Iris pigment epithelial cell (primary cell): ENCODE results near the gene KDM6A.
"Not testable (repeated sequence)": the region's sequence is repeated elsewhere in the genome, so short reads cannot be mapped to it uniquely, and the experiment has no call there.

Source experiments
- DNase-seq: peaks from one replicate; pipeline ENCODE4 v3.0.0-alpha.2; 2011; ENCODE audit warnings: low read depth

Gene KDM6A

GRCh38 chrX:44889824-44890223 is 16.8 kb downstream of the KDM6A start:
- no peak for DNase-seq

- no peak for DNase-seq
Observed at GRCh38 chrX:44890247-44890646, 17.3 kb downstream of the KDM6A start.

GRCh38 chrX:44890687-44891086 is 17.7 kb downstream of the KDM6A start:
- DNase-seq, result not testable (repeated sequence)

- DNase-seq, result no peak
Observed at GRCh38 chrX:44891642-44892041, 18.7 kb downstream of the KDM6A start.

DNA sequence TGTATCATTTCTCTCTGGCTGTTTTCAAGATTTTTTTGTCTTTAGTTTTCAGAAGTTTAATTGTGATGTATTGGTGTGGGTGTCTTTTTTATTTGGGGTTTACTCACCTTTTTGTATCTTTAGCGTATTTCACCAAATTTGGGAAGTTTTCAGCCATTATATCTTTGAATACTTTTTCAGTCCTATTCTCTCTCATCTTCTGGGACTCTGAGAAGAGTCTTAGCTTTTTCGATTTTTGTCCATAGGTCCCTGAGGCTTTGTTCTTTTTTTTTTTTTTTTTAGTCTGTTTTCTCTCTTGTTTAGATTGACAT is 23.8 kb downstream of the KDM6A start:
- no peak for DNase-seq

DNA sequence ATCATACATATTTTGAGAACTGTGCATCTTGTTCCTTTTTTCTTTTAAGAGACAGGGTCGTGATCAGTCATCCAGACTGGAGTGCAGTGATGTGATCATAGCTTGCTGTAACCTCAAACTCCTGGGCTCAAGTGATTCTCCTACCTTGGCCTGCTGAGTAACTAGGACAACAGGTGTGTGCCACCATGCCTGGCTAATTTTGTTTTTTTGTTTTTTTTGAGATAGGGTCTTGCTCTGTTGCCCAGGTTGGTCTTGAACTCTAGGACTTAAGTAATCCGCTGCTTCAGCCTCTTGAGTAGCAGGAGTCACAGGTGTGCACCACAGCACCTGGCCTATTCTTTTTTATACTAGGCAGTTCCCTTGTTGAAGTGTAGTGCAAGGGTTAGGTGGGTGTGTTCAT is 24.6 kb downstream of the KDM6A start:
- no peak for DNase-seq

- peak; percentile 58 for DNase-seq
Observed at GRCh38 chrX:44898411-44899221, 25.6 kb downstream of the KDM6A start.

GRCh38 chrX:44899946-44900345 is 27.0 kb downstream of the KDM6A start:
- DNase-seq, result no peak

GRCh38 chrX:44903107-44903506 is 30.1 kb downstream of the KDM6A start:
- peak; percentile 90 for DNase-seq

GRCh38 chrX:44903830-44904530 is 31.0 kb downstream of the KDM6A start:
- DNase-seq, result no peak

GRCh38 chrX:44904542-44905115 is 31.6 kb downstream of the KDM6A start:
- DNase-seq, result no peak

- no peak for DNase-seq
Observed at GRCh38 chrX:44906041-44906440, 33.1 kb downstream of the KDM6A start.

- DNase-seq, result no peak
Observed at GRCh38 chrX:44906542-44906941, 33.6 kb downstream of the KDM6A start.

DNA sequence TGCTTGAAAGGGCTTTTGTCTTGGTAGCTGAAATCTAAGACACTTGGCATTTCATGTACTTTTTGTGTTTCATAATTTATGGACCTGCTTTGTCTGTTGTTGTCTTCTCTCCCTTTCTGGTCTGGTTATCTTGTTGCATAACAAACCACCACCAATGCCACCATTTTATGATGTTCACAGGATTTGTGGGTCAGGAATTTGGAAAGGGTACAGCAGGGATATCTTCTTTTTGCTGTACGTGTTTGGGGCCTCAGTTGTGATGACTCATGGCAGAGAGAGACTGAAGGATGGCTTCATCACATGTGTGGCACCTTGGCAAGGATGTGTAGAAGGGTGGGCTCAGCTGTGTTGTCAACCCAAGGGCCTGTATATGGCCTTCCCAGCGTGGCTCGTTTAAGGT is 35.2 kb downstream of the KDM6A start:
- peak; percentile 35 for DNase-seq

DNA sequence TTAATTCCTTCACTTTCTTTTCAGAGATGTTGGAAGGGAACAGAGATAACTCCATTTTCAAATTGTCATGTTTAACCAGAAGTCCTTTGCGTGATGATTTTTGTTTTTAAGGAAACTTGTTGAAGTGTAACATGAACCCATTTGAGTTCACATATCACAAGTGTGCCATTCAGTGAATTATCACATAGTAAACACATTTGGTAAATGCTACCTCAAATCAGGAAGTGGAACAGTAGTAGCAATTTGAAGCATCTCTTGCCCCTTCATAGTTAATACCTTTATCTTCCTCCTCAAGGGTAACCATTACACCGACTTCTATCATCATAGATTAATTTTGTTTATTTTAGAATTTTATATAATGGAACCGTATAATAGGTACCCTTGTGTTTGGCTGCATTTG is 35.8 kb downstream of the KDM6A start:
- no peak for DNase-seq

DNA sequence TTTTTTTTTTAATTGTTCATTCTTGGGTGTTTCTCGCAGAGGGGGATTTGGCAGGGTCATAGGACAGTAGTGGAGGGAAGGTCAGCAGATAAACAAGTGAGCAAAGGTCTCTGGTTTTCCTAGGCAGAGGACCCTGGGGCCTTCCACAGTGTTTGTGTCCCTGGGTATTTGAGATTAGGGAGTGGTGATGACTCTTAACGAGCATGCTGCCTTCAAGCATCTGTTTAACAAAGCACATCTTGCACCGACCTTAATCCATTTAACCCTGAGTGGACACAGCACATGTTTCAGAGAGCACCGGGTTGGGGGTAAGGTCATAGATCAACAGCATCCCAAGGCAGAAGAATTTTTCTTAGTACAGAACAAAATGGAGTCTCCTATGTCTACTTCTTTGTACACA is 37.5 kb downstream of the KDM6A start:
- not testable (repeated sequence) for DNase-seq

- not testable (repeated sequence) for DNase-seq
Observed at GRCh38 chrX:44911074-44911600, 38.1 kb downstream of the KDM6A start.

- no peak for DNase-seq
Observed at GRCh38 chrX:44913656-44914531, 40.9 kb downstream of the KDM6A start.

DNA sequence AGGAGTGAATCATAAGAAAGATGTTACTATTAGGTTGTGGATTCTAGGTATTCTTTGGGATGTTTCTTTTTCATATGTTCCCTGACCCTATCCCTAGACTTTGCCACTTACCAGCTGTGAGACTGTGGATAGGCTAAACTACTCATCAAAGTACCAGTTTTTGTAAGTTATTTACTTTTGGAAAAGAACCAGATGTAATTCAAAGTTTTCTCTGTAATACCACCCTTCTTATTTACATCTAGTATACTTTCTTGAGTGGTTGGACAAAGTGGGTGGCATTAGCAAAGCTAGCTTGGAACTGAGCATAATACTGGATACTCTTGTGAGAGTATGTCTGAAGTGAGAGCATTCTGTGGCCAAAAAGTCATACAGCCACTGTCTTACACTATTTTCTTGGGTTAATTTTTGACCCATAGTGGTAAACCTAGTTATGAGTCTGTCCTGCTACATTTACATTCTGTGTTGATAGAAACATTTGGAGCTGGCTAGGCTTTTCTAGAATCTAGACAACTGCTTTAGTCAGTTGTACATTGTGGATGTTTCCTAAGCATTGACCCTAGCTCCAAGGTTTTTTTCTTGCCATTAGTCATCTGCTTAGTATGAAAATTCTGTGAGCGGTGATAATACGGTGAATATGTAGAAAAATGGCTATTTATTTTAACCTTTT is 41.7 kb downstream of the KDM6A start:
- DNase-seq, result peak; percentile 81

DNA sequence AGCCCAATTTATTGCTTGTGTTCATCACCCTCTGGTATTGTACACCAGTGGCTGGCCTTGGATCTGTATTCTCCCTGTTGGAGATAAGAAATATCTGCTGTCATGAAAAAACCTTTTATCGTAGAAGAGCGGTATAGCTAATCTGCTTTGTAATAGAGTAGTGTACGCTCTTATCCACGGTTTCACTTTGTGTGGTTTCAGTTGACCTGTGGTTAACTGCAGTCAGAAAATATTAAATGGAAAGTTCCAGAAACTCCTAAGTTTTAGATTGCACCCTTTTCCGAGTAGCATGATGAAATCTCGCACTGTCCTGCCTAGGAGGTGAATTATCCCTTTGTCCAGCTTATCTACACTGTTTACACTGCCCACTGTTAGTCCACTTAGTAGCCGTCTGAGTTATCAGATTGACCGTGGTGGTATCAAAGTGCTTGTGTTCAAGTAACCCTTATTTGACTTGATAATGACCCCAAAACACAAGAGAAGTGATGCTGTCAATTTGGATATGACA is 42.4 kb downstream of the KDM6A start:
- DNase-seq, result peak; percentile 47

DNA sequence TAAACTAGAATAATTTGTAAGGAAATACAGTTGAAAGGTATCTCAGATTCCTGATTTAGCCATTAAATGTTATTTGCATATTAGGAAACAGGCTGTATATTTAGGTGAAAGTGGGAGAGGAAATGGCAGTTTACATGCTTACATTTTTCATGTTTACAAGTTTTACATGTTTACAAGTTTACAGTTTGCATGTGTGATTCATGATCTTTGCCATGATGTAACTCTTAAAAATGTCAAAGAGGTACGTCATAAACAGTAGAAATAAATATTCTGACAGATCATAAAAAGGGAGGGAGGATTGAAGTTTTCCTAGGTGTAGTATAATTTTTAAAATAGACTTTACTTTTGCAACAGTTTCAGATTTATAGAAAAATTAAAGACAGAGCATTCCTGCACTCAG is 45.7 kb downstream of the KDM6A start:
- no peak for DNase-seq
